MCF 10A (cell line): ENCODE measurements around the gene PEX7. TPM values are rescaled to one million over a fixed set of nuclear protein-coding genes. Genes with fewer than 3 reads are reported as not detected.

Experiments used
- BruUV-seq: library from RNA; stranded (reverse); fragments of 400-500 nt; replicated peaks from 2 replicates; lab custom pipeline; 2021; lab: Mats Ljungman, UMichigan
- CTCF ChIA-PET: fragments of 300-600 bp; sonication (Branson Sonifier 250); formaldehyde crosslinking; extraction: SDS; loops from one replicate; lab custom pipeline; 2021; ENCODE audit warnings: antibody characterized with exemption, inconsistent platforms; lab: Yijun Ruan, JAX
- POLR2A ChIA-PET: fragments of 300-600, 350-650 bp; sonication (Branson Sonifier 250); formaldehyde crosslinking; extraction: SDS; loops from one replicate; lab custom pipeline; 2020; ENCODE audit warnings: antibody characterized with exemption, inconsistent platforms; lab: Yijun Ruan, JAX
- DNase-seq: peaks from one replicate; pipeline ENCODE4 v3.0.0-alpha.2; 2018; ENCODE audit not compliant: unreplicated experiment
- H3K27ac Mint-ChIP-seq: one replicate; pipeline ENCODE4 v1.8.0; 2022; ENCODE audit warnings: mild to moderate bottlenecking, low read depth, mixed read lengths; ENCODE audit not compliant: unreplicated experiment
- H3K27me3 Mint-ChIP-seq: one replicate; pipeline ENCODE4 v1.8.0; 2022; ENCODE audit warnings: mixed read lengths; ENCODE audit not compliant: insufficient read depth, unreplicated experiment
- H3K36me3 Mint-ChIP-seq: one replicate; pipeline ENCODE4 v1.8.0; 2022; ENCODE audit warnings: mild to moderate bottlenecking, moderate library complexity, mixed read lengths; ENCODE audit not compliant: insufficient read depth, unreplicated experiment
- H3K4me1 Mint-ChIP-seq: one replicate; pipeline ENCODE4 v1.8.0; 2022; ENCODE audit warnings: mixed read lengths; ENCODE audit not compliant: insufficient read depth, unreplicated experiment
- H3K4me3 Mint-ChIP-seq: one replicate; pipeline ENCODE4 v1.8.0; 2022; ENCODE audit warnings: mild to moderate bottlenecking, moderate library complexity, mixed read lengths; ENCODE audit not compliant: unreplicated experiment
- H3K9me3 Mint-ChIP-seq: one replicate; pipeline ENCODE4 v1.8.0; 2022; ENCODE audit warnings: mixed read lengths; ENCODE audit not compliant: unreplicated experiment
- CTCF ChIP-seq: fragments of 200-600 bp; IDR thresholded peaks from one replicate; pipeline ENCODE4 v1.8.0; 2022; ENCODE audit warnings: antibody characterized with exemption, mild to moderate bottlenecking; ENCODE audit not compliant: unreplicated experiment
- intact Hi-C: fragments of 100-400 bp; cut with micrococcal nuclease; formaldehyde crosslinking; loops from 2 replicates; pipeline ENCODE4 v1.14.1; 2022
- total RNA-seq: library from RNA; stranded (reverse); gene quantifications from 2 replicates; pipeline ENCODE4 v1.2.3, GENCODE V29; 2022

PEX7 gene
- total RNA-seq, 1 experiment from 2014 or later = 6.0 TPM

DNA sequence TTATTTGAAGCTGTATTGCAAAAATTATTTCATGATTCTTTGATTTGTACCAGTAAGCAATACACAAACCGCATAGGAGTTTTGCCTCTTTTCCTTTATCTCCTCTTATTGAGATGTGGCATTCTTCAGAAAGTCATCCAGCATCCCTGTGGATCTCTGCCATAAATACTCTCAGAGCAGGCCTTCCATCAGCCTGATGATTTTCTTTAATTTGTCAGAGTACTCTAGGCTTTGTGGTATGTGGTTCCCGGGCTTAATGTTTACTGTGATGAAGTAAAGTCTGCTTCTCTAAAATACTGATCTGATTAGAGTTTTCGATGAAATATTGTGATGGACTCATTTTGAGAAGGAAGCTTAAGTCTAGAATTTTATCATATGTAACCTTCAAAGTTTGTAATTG lies 68.6 kb downstream of the PEX7 start:
- no peak for TF ChIP-seq CTCF
- intact Hi-C loops = no loop called here
- ChIA-PET POLR2A (interaction anchor here (0.6 kb wide), 1 partner anchor 198 kb away, joined by 3 read pairs; no protein-coding TSS in a partner anchor), CTCF (no interaction called here)
- Mint-ChIP-seq H3K27me3 (no peaks in the 10 kb centered on the region), H3K36me3 (no peaks in the 10 kb centered on the region), H3K4me3 (no peak overlapping the region), H3K4me1 (no peaks in the 10 kb centered on the region), H3K9me3 (no peaks in the 10 kb centered on the region), H3K27ac (no peak overlapping the region)
- BruUV-seq = no TSS peak
- no peak for DNase-seq

GRCh38 chr6:136893187-136893586 lies 70.8 kb downstream of the PEX7 start:
- intact Hi-C loops = no loop called here
- ChIA-PET CTCF (interaction anchor here (0.6 to 0.7 kb wide), 2 partner anchors 11 to 27 kb away, joined by 3 read pairs; no protein-coding TSS in a partner anchor), POLR2A (interaction anchor here (0.5 to 0.9 kb wide), 2 partner anchors 13 to 330 kb away, joined by 3 read pairs; no protein-coding TSS in a partner anchor)
- no peaks in the 10 kb centered on the region for H3K36me3 Mint-ChIP-seq
- no peak overlapping the region for H3K27ac Mint-ChIP-seq
- H3K4me3 Mint-ChIP-seq = no peak overlapping the region
- no peak for DNase-seq
- no TSS peak for BruUV-seq
- H3K4me1 Mint-ChIP-seq = no peaks in the 10 kb centered on the region
- H3K27me3 Mint-ChIP-seq = no peaks in the 10 kb centered on the region
- TF ChIP-seq CTCF = no peak
- H3K9me3 Mint-ChIP-seq = no peaks in the 10 kb centered on the region

- no peak overlapping the region for H3K4me3 Mint-ChIP-seq
- H3K9me3 Mint-ChIP-seq = no peaks in the 10 kb centered on the region
- BruUV-seq = no TSS peak
- ChIA-PET POLR2A (interaction anchor here (0.6 to 1.2 kb wide), 2 partner anchors 9 to 30 kb away, joined by 3 to 4 read pairs; no protein-coding TSS in a partner anchor), CTCF (interaction anchor here (0.6 to 0.9 kb wide), 2 partner anchors 13 to 50 kb away, joined by 3 to 4 read pairs; no protein-coding TSS in a partner anchor)
- H3K27ac Mint-ChIP-seq = no peak overlapping the region
- intact Hi-C loops = no loop called here
- H3K4me1 Mint-ChIP-seq = no peaks in the 10 kb centered on the region
- no peaks in the 10 kb centered on the region for H3K27me3 Mint-ChIP-seq
- H3K36me3 Mint-ChIP-seq = peaks cover 10% of the 10 kb centered on the region
- DNase-seq = no peak
- TF ChIP-seq CTCF = no peak
Measured at GRCh38 chr6:136895901-136896300, 73.5 kb downstream of the PEX7 start.

DNA sequence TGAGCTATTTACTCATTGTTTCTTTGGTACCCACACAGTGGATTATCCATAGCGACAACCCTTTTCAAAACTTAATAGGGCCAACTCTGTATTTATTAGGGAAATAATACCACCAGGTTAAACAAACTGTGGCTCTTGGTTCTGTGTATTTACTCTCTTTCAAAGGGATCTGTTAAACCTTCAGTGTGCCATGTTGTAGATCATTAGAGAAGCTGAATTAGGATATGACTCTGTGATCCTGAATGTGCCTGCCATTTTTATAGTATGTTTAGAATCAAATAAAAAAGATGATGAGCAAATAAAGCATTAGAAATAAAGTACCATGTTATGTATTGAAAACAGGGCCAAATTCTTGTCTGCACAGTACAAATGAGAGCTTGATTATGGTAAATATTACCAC lies 74.7 kb downstream of the PEX7 start:
- H3K36me3 Mint-ChIP-seq = peaks cover 17% of the 10 kb centered on the region
- CTCF ChIA-PET = interaction anchor here (0.6 to 1.2 kb wide), 2 partner anchors 35 to 116 kb away, joined by 3 read pairs; no protein-coding TSS in a partner anchor
- H3K4me1 Mint-ChIP-seq = no peaks in the 10 kb centered on the region

More for the DNA sequence above, 74.7 kb downstream of the PEX7 start:
- Mint-ChIP-seq H3K27ac (no peak overlapping the region), H3K27me3 (no peaks in the 10 kb centered on the region), H3K4me3 (no peak overlapping the region), H3K9me3 (no peaks in the 10 kb centered on the region)
- no peak for TF ChIP-seq CTCF
- no TSS peak for BruUV-seq
- POLR2A ChIA-PET = interaction anchor here (1.2 kb wide), 1 partner anchor 10 kb away, joined by 4 read pairs; no protein-coding TSS in a partner anchor
- DNase-seq = no peak
- intact Hi-C loops = no loop called here
